Measurements from ENCODE around the gene CCT7.

DNA sequence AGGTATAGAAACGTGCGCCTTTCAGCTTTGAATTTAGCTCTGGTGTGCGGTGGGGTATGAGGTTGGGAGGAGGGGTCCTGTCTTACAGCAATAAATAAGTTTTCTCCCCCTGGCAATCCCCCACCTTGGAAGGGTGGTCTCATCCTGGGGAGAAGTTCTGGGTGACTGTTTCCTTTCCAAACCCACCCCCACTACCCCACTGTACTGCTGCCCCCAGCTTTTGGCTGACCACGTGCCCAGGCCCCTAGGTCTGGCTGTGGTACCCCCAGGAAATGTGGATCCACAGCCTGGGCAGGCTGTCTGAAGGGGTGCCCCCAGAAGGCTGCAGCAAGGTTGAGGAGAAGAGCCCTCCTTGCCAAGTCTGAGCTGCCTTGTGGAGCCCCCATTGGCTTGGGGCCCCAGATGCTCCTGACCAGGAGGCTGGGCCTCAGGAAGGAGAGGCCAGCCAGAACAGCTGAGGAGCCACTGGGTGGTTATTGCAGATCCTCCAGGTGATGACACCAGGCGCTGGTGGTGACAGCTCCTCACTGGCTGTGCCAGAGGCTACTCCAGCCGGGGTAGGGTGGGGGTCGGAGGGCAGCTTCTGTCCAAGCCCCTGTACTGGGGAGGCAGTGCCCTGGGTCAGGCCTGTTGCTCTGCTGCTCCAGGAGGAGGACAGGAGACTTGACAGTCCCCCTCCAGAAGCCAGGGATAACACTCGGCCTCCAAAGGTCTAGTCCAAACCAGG is 24.2 kb downstream of the CCT7 start:
- TF ChIP-seq POLR2A (IDR thresholded peaks at IDR 0.05) (no peak), CTCF (IDR thresholded peaks at IDR 0.05) (no peak)
